Heart left ventricle (tissue), 13 donors: ENCODE results near the gene HTT.

Source experiments
- POLR2A ChIP-seq, 2 donors: fragments of 450-650 bp; IDR thresholded peaks; one replicate each; pipeline ENCODE4 v1.6.1; 2017; ENCODE audit warnings: antibody characterized with exemption in 2 of 2, mild to moderate bottlenecking in 2 of 2, moderate library complexity in 2 of 2
- TF ChIP-seq, protein P1 (sequence below), 12 donors: fragments of 200-600 bp; sonication (generic) in 4 of 12; IDR thresholded peaks; one replicate each; pipeline versions ENCODE4 v1.5.0 to v1.8.0; 2018 to 2022; ENCODE audit warnings: antibody characterized with exemption in 12 of 12, mild to moderate bottlenecking in 5 of 12
- donor health status: ischemic (EF 13 %, LVEDD 7.1; RV severe dilation, severe dysfunction).
- donor health status: DM: no; HTN: yes; CAD: no.
- donor health status: DM: no; HTN: no; CAD: no.
- donor health status: ischemic (EF 25% LVEDD 6.9; RV normal size, moderate dysfunction).
- donor health status: ischemic (EF 25% LVEDD 5.7; RV mildly dilated, moderate dysfunction).
- donor health status: ischemic (EF 35%, LVEDD 5.7; RV mildly dilated, moderate dysfunction).
- donor health status: nonischemic (EF 11% LVEDD 7.7; RV severe dilation, severe dysfunction).
- donor health status: DM: yes; HTN: yes; CAD: no.
- donor health status: PGD.
- donor health status: ischemic (EF 29% LVEDD 5.4; RV normal size, mild dysfunction).
- donor health status: nonischemic (EF 23%, LVEDD 6.1; RV moderate dilation, normal function).

DNA sequence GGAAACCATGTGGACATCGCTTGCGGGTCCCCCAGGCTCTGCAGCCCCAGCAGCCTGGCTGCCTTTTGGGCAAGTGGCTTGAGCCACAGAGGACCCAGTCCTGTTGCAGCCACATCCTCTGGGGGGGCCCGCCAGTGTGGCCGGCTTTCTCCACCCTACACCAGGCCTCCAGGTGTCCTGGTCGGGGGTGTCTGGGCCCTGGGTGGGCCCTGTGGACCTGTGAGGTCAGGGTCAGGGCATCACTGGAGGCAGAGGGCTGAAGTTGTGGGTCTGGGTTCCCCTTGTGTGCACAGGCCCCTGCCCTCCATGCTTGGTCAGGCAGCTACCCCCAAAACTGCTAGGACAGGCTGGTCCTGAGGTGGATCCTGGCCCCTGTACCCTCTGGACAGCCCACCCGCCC is 171.2 kb downstream of the HTT start:
- TF ChIP-seq, protein P1, sequence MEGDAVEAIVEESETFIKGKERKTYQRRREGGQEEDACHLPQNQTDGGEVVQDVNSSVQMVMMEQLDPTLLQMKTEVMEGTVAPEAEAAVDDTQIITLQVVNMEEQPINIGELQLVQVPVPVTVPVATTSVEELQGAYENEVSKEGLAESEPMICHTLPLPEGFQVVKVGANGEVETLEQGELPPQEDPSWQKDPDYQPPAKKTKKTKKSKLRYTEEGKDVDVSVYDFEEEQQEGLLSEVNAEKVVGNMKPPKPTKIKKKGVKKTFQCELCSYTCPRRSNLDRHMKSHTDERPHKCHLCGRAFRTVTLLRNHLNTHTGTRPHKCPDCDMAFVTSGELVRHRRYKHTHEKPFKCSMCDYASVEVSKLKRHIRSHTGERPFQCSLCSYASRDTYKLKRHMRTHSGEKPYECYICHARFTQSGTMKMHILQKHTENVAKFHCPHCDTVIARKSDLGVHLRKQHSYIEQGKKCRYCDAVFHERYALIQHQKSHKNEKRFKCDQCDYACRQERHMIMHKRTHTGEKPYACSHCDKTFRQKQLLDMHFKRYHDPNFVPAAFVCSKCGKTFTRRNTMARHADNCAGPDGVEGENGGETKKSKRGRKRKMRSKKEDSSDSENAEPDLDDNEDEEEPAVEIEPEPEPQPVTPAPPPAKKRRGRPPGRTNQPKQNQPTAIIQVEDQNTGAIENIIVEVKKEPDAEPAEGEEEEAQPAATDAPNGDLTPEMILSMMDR (IDR thresholded peaks at IDR 0.05), result no peak
- TF ChIP-seq POLR2A (IDR thresholded peaks at IDR 0.05), result no peak
